Esophagus muscularis mucosa (tissue), 4 donors: ENCODE measurements around the gene CNPPD1.

Source experiments
- EP300 ChIP-seq: sonication (generic); formaldehyde crosslinking; IDR thresholded peaks from one replicate; pipeline ENCODE4 v1.6.1; 2017; ENCODE audit warnings: antibody characterized with exemption
- POLR2A ChIP-seq: fragments of 450-650 bp; IDR thresholded peaks from one replicate; pipeline ENCODE4 v1.6.1; 2017; ENCODE audit warnings: antibody characterized with exemption, moderate library complexity, mild to moderate bottlenecking, low read depth
- POLR2AphosphoS5 ChIP-seq, 2 donors: sonication (generic); formaldehyde crosslinking; IDR thresholded peaks; one replicate each; pipeline ENCODE4 v1.6.1; 2017; ENCODE audit warnings: antibody characterized with exemption in 2 of 2
- TF ChIP-seq, protein P1 (sequence below), 3 experiments: fragments of 200-600 bp in 2 of 3; fragments of 450-650 bp in 1 of 3; sonication (generic) in 2 of 3; IDR thresholded peaks; one replicate each; pipeline ENCODE4 v1.5.1; 2017 to 2019; ENCODE audit warnings: antibody characterized with exemption in 3 of 3, mild to moderate bottlenecking in 2 of 3, moderate library complexity in 1 of 3

DNA sequence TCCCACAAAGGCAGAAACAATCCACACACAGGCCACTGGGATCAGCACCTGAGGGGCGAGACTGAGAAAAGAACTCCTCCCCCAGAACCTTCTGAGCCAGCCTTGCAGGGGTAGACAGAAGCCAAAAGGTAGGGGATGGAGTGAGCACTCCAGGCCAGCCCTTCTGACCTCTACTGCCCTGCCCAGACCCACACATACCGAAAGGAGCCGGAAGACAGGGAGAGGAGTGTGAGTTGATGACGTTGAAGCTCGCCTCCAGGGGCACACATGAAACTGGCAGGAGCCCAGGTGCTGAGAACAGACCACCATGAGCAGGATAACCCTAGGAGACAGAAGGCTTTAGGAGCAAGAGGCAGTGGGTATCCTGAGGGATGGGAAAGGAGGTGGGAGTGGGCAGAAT is 8.7 kb downstream of the CNPPD1 start:
- TF ChIP-seq, protein P1, sequence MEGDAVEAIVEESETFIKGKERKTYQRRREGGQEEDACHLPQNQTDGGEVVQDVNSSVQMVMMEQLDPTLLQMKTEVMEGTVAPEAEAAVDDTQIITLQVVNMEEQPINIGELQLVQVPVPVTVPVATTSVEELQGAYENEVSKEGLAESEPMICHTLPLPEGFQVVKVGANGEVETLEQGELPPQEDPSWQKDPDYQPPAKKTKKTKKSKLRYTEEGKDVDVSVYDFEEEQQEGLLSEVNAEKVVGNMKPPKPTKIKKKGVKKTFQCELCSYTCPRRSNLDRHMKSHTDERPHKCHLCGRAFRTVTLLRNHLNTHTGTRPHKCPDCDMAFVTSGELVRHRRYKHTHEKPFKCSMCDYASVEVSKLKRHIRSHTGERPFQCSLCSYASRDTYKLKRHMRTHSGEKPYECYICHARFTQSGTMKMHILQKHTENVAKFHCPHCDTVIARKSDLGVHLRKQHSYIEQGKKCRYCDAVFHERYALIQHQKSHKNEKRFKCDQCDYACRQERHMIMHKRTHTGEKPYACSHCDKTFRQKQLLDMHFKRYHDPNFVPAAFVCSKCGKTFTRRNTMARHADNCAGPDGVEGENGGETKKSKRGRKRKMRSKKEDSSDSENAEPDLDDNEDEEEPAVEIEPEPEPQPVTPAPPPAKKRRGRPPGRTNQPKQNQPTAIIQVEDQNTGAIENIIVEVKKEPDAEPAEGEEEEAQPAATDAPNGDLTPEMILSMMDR (IDR thresholded peaks at IDR 0.05): no peak
- TF ChIP-seq POLR2AphosphoS5 (IDR thresholded peaks at IDR 0.05): no peak
- TF ChIP-seq POLR2A: no peak
- no peak for TF ChIP-seq EP300
